ENCODE data around the gene TIMM10B. TPM values are rescaled to one million over a fixed set of nuclear protein-coding genes. Genes with fewer than 3 reads are reported as not detected.
A peak's percentile ranks its signal among the peaks of the same experiment; 100 is the strongest.

TIMM10B gene
- total and polyA plus RNA-seq, 2 of the 4 experiments (the other 2 are of a cell fraction): 24.7 to 27.1 TPM

DNA sequence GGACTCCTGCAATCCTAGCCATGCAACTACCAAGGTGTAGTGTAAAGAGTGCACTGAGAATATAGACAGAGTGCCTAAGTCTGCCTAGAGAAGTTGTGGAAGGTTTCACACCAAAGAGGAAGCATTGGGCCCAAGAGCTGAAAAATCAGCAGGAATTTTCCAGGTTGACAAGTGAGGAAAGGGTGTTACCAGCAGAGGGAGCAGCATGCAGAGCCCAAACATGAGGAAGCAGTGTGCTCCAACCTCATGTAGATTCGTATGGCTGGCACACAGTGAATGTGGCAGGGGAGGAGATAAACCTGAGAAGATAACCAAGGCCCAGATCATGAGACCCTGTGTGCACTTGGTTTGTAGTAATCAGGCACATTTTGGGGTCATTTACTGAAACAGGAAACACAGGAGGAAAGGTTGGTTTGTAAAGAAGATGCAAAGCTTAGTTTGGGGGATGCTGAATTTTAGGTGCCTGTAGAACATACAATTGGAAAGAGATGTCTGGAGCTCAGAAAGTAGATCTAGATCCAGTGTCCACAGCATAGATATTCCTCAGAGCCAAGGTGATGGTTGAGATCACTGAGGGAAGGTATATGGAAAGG lies 42.2 kb upstream of the TIMM10B start:
- DNase-seq (peak; percentile 59), ATAC-seq (ENCODE audit: low read depth) (peak; percentile 55)
- H4K20me1 ChIP-seq (ENCODE audit: insufficient read depth, low read length): no peaks in the 10 kb centered on the region
- no peak overlapping the region for H3K23ac ChIP-seq (ENCODE audit: low read depth, low read length)
- H4K5ac ChIP-seq (ENCODE audit: low read depth, low read length): no peak overlapping the region
- dilution Hi-C loops (cut with HindIII; ENCODE audit: low sequenced_read_pairs, unreplicated experiment): no loop called here
- H3K4me1 ChIP-seq (ENCODE audit: control insufficient read depth, insufficient read depth, low read length): no peaks in the 10 kb centered on the region
- H3K27me3 ChIP-seq (ENCODE audit: control insufficient read depth, insufficient read depth, low read length): no peaks in the 10 kb centered on the region
- no peaks in the 10 kb centered on the region for H3K9me1 ChIP-seq (ENCODE audit: insufficient read depth, low read length)
- ChIA-PET CTCF (interaction anchor here (0.6 to 2.6 kb wide), 8 partner anchors 12 to 244 kb away, joined by 3 to 19 read pairs (median 3); partner anchors contain the start of gene MRPL17), POLR2A (ENCODE audit: unreplicated experiment) (no interaction called here)
- no peak overlapping the region for H2AK5ac ChIP-seq (ENCODE audit: low read depth, low read length)
- no peaks in the 10 kb centered on the region for H3K9me3 ChIP-seq (ENCODE audit: control insufficient read depth, insufficient read depth, low read length)
- H2AFZ ChIP-seq (replicated peaks; ENCODE audit: low read length, poor library complexity): peak overlapping the region; percentile 54
- H3K4me3 ChIP-seq (ENCODE audit: insufficient read depth, low read depth, low read length): no peak overlapping the region
- no peak overlapping the region for H4K8ac ChIP-seq (ENCODE audit: low read depth in 2 of 2, low read length in 2 of 2)
- 17% methylated on average over 1 of the region's 1 CpG; no CpG with 5 or more reads in 1 of the 2 experiments for WGBS, 2 experiments (ENCODE audit: extremely low coverage in 2 of 2, insufficient read length in 1 of 2)
- no peak overlapping the region for H2BK20ac ChIP-seq (ENCODE audit: low read depth, low read length)
- H3K36me3 ChIP-seq (ENCODE audit: control insufficient read depth, insufficient read depth, low read length): no peaks in the 10 kb centered on the region
- intact Hi-C loops (cut with micrococcal nuclease): loop anchor here (1.0 kb wide), 1 partner anchor 267 kb away; no protein-coding TSS in a partner anchor
- no peak overlapping the region for H3K27ac ChIP-seq (ENCODE audit: insufficient read depth, low read length)
- TF ChIP-seq RAD21 (IDR thresholded peaks at IDR 0.05; ENCODE audit: low read length) (peak; percentile 53), MXI1 (IDR thresholded peaks at IDR 0.05; ENCODE audit: borderline replicate concordance, low read depth, low read length) (peak; percentile 69; the same call in 1 of the 2 replicates), SMC3 (IDR thresholded peaks at IDR 0.05; ENCODE audit: low read depth, low read length) (peak; percentile 63), CTCF (conservative IDR thresholded peaks at IDR 0.05; ENCODE audit: low read depth, low read length) (peak; percentile 61), POLR2A (IDR thresholded peaks at IDR 0.05; ENCODE audit: low read depth, low read length) (no peak)
- TF ChIP-seq, protein P1, sequence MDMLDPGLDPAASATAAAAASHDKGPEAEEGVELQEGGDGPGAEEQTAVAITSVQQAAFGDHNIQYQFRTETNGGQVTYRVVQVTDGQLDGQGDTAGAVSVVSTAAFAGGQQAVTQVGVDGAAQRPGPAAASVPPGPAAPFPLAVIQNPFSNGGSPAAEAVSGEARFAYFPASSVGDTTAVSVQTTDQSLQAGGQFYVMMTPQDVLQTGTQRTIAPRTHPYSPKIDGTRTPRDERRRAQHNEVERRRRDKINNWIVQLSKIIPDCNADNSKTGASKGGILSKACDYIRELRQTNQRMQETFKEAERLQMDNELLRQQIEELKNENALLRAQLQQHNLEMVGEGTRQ (IDR thresholded peaks at IDR 0.05; ENCODE audit: low read depth, low read length): no peak
- H3K56ac ChIP-seq (ENCODE audit: extremely low read depth, insufficient read depth, low read length): no peak overlapping the region
- no peak overlapping the region for H2BK15ac ChIP-seq (ENCODE audit: low read depth, low read length)
- no peak overlapping the region for H3K4me2 ChIP-seq (ENCODE audit: low read depth, low read length)
- H4K91ac ChIP-seq (ENCODE audit: insufficient read depth, low read depth, low read length): no peak overlapping the region
- in situ Hi-C loops (cut with MboI; ENCODE audit: low sequenced_read_pairs): no loop called here
- no peak overlapping the region for H2AK9ac ChIP-seq (replicated peaks; ENCODE audit: low read depth, low read length, poor library complexity)
- H3K9ac ChIP-seq (ENCODE audit: low read depth, low read length): no peak overlapping the region
- BruUV-seq (replicated peaks): no TSS peak
- no peak overlapping the region for H2BK120ac ChIP-seq (ENCODE audit: low read depth, low read length)
- no peak overlapping the region for H3K14ac ChIP-seq (replicated peaks; ENCODE audit: low read depth, low read length)
- H3K79me1 ChIP-seq (ENCODE audit: low read depth in 1 of 2, low read length in 2 of 2): no peaks in the 10 kb centered on the region
- H3K18ac ChIP-seq (ENCODE audit: low read depth, low read length): no peak overlapping the region
- no peak overlapping the region for H2BK5ac ChIP-seq (ENCODE audit: low read depth, low read length, poor library complexity, severe bottlenecking)
- no peak overlapping the region for H3K4ac ChIP-seq (ENCODE audit: low read depth, low read length)

Data from IMR-90 (cell line).